NCI-H774 (cell line): ENCODE measurements around the gene EXOC4.

Experiments
- DNase-seq: peaks from one replicate; lab custom pipeline; 2025; lab: John Stamatoyannopoulos, UW

EXOC4 gene

GRCh38 chr7:133573554-133574265 is 320.8 kb downstream of the EXOC4 start:
- DNase-seq = no peak

- DNase-seq = no peak
These were observed 323.0 kb downstream of the EXOC4 start for GRCh38 chr7:133575726-133576440.

GRCh38 chr7:133576612-133577168 is 323.8 kb downstream of the EXOC4 start:
- no peak for DNase-seq

GRCh38 chr7:133582766-133583523 is 330.1 kb downstream of the EXOC4 start:
- no peak for DNase-seq

- no peak for DNase-seq
These were observed 330.8 kb downstream of the EXOC4 start for GRCh38 chr7:133583545-133584171.

- DNase-seq = no peak
These were observed 332.2 kb downstream of the EXOC4 start for GRCh38 chr7:133584956-133585668.

- no peak for DNase-seq
These were observed 333.4 kb downstream of the EXOC4 start for GRCh38 chr7:133586253-133586652.

GRCh38 chr7:133587903-133588302 is 335.0 kb downstream of the EXOC4 start:
- no peak for DNase-seq

GRCh38 chr7:133590795-133591194 is 337.9 kb downstream of the EXOC4 start:
- no peak for DNase-seq

- DNase-seq = no peak
These were observed 338.9 kb downstream of the EXOC4 start for GRCh38 chr7:133591704-133592340.

GRCh38 chr7:133593561-133593960 is 340.7 kb downstream of the EXOC4 start:
- DNase-seq = no peak

- no peak for DNase-seq
These were observed 348.7 kb downstream of the EXOC4 start for GRCh38 chr7:133601617-133602016.

GRCh38 chr7:133602291-133602690 is 349.4 kb downstream of the EXOC4 start:
- DNase-seq = no peak

GRCh38 chr7:133606991-133607390 is 354.1 kb downstream of the EXOC4 start:
- no peak for DNase-seq

- DNase-seq = no peak
These were observed 356.9 kb downstream of the EXOC4 start for GRCh38 chr7:133609806-133610205.

- no peak for DNase-seq
These were observed 359.1 kb downstream of the EXOC4 start for GRCh38 chr7:133611955-133612354.

GRCh38 chr7:133613250-133613790 is 360.4 kb downstream of the EXOC4 start:
- no peak for DNase-seq

GRCh38 chr7:133614251-133614650 is 361.4 kb downstream of the EXOC4 start:
- no peak for DNase-seq

- no peak for DNase-seq
These were observed 366.1 kb downstream of the EXOC4 start for GRCh38 chr7:133618970-133619369.

- DNase-seq = no peak
These were observed 366.6 kb downstream of the EXOC4 start for GRCh38 chr7:133619491-133619890.

GRCh38 chr7:133623721-133624120 is 370.8 kb downstream of the EXOC4 start:
- no peak for DNase-seq
